Mesendoderm (in vitro differentiated cells): ENCODE results near the gene RAB5IF. TPM values are rescaled to one million over a fixed set of nuclear protein-coding genes. Genes with fewer than 3 reads are reported as not detected.
"Not testable (repeated sequence)": the region's sequence is repeated elsewhere in the genome, so short reads cannot be mapped to it uniquely, and the experiment has no call there.

Source experiments
- DNase-seq: peaks from one replicate; pipeline ENCODE4 v3.0.0; 2013
- H2AK5ac ChIP-seq: 2 replicates; pipeline ENCODE4 v1.6.1; 2013; ENCODE audit warnings: low read length, inconsistent platforms
- H2BK120ac ChIP-seq: 2 replicates; pipeline ENCODE4 v1.6.1; 2013; ENCODE audit warnings: low read depth, mild to moderate bottlenecking, low read length, moderate library complexity, mixed read lengths
- H2BK15ac ChIP-seq: replicated peaks from 2 replicates; pipeline ENCODE4 v1.6.1; 2013; ENCODE audit warnings: low read depth, mild to moderate bottlenecking, moderate library complexity
- H2BK5ac ChIP-seq: 2 replicates; pipeline ENCODE4 v1.6.1; 2013; ENCODE audit warnings: low read length, inconsistent platforms
- H3K18ac ChIP-seq: 2 replicates; pipeline ENCODE4 v1.6.1; 2013; ENCODE audit warnings: mild to moderate bottlenecking, low read length, mixed read lengths
- H3K23ac ChIP-seq: one replicate; pipeline ENCODE4 v1.6.1; 2013; ENCODE audit warnings: low read length
- H3K27ac ChIP-seq: 2 replicates; pipeline ENCODE4 v1.5.1; 2013; ENCODE audit warnings: low read depth, mild to moderate bottlenecking, inconsistent platforms, low read length, moderate library complexity
- H3K27me3 ChIP-seq: 2 replicates; pipeline ENCODE4 v1.6.1; 2013; ENCODE audit warnings: low read length, control low read depth, mild to moderate bottlenecking, inconsistent platforms; ENCODE audit not compliant: insufficient read depth, poor library complexity
- H3K36me3 ChIP-seq: 2 replicates; pipeline ENCODE4 v1.6.1; 2013; ENCODE audit warnings: low read length, inconsistent platforms; ENCODE audit not compliant: control insufficient read depth, insufficient read depth
- H3K4ac ChIP-seq: one replicate; pipeline ENCODE4 v1.6.1; 2013; ENCODE audit warnings: low read depth, mild to moderate bottlenecking, low read length, moderate library complexity
- H3K4me1 ChIP-seq: 2 replicates; pipeline ENCODE4 v1.6.1; 2013; ENCODE audit warnings: low read depth, low read length, inconsistent platforms; ENCODE audit not compliant: control insufficient read depth
- H3K4me2 ChIP-seq: 2 replicates; pipeline ENCODE4 v1.6.1; 2013; ENCODE audit warnings: low read length
- H3K4me3 ChIP-seq: 2 replicates; pipeline ENCODE4 v1.5.1; 2013; ENCODE audit warnings: mild to moderate bottlenecking, low read length
- H3K56ac ChIP-seq: one replicate; pipeline ENCODE4 v1.6.1; 2013; ENCODE audit warnings: low read length
- H3K79me1 ChIP-seq: 2 replicates; pipeline ENCODE4 v1.6.1; 2013; ENCODE audit warnings: low read length, inconsistent platforms
- H3K79me2 ChIP-seq: 2 replicates; pipeline ENCODE4 v1.6.1; 2013; ENCODE audit warnings: mild to moderate bottlenecking, low read length; ENCODE audit not compliant: control insufficient read depth, insufficient read depth
- H3K9ac ChIP-seq: 2 replicates; pipeline ENCODE4 v1.6.1; 2013; ENCODE audit warnings: low read length, inconsistent platforms
- H4K5ac ChIP-seq: one replicate; pipeline ENCODE4 v1.6.1; 2013; ENCODE audit warnings: low read length
- H4K8ac ChIP-seq: one replicate; pipeline ENCODE4 v1.6.1; 2013; ENCODE audit warnings: low read depth, mild to moderate bottlenecking, control low read depth, low read length, moderate library complexity
- WGBS: extraction: QIAGEN DNeasy Blood & Tissue Kit; methylation state at CpG from one replicate; pipeline ENCODE4 v1.1.7; 2013; ENCODE audit warnings: low lambda C conversion rate, missing lambda C conversion rate; ENCODE audit not compliant: insufficient coverage; ENCODE audit errors: extremely low coverage; 5-methylcytosine and 5-hydroxymethylcytosine counted together
- polyA plus RNA-seq, 2 experiments: library from polyadenylated mRNA; stranded (reverse); fragments of 200-250 nt; gene quantifications; one replicate each; pipeline ENCODE4 v1.2.3, GENCODE V29; 2013

Gene RAB5IF
- polyA plus RNA-seq (2013, experiment 1 of 2), result 152 TPM
- polyA plus RNA-seq (2013, experiment 2 of 2), result 148 TPM

- H3K23ac ChIP-seq, result no peak within 1 kb of the TSS
- H2BK5ac ChIP-seq, result peak within 1 kb of the TSS; percentile 35
- H3K4ac ChIP-seq, result peak within 1 kb of the TSS; percentile 62
- WGBS, result no CpG with 5 or more reads among the region's 90 CpGs
- peak within 1 kb of the TSS; percentile 38 for H2AK5ac ChIP-seq
- H3K4me2 ChIP-seq, result peak within 1 kb of the TSS; percentile 91
- H2BK120ac ChIP-seq, result peak within 1 kb of the TSS; percentile 33
- peaks cover 11% of the 10 kb centered on the region for H3K79me1 ChIP-seq
- H3K79me2 ChIP-seq, result peaks cover 25% of the 10 kb centered on the region
- H3K9ac ChIP-seq, result peak within 1 kb of the TSS; percentile 93
- H2BK15ac ChIP-seq, result no peak within 1 kb of the TSS
- no peak within 1 kb of the TSS for H4K8ac ChIP-seq
- peak; percentile 99 for DNase-seq
- no peak within 1 kb of the TSS for H4K5ac ChIP-seq
- peak within 1 kb of the TSS; percentile 99 for H3K56ac ChIP-seq
- H3K18ac ChIP-seq, result peak within 1 kb of the TSS; percentile 29
- H3K36me3 ChIP-seq, result peaks cover 8% of the 10 kb centered on the region
- no peaks in the 10 kb centered on the region for H3K27me3 ChIP-seq
- H3K4me1 ChIP-seq, result peaks cover 2% of the 10 kb centered on the region
- H3K4me3 ChIP-seq, result peak within 1 kb of the TSS; percentile 97
- H3K27ac ChIP-seq, result peak within 1 kb of the TSS; percentile 56
Measured at GRCh38 chr20:36605399-36606157, at the start of gene RAB5IF. TSS of gene RAB5IF (plus strand) at chr20:36605779. CDS start at chr20:36605952, 173 bp downstream.

DNA sequence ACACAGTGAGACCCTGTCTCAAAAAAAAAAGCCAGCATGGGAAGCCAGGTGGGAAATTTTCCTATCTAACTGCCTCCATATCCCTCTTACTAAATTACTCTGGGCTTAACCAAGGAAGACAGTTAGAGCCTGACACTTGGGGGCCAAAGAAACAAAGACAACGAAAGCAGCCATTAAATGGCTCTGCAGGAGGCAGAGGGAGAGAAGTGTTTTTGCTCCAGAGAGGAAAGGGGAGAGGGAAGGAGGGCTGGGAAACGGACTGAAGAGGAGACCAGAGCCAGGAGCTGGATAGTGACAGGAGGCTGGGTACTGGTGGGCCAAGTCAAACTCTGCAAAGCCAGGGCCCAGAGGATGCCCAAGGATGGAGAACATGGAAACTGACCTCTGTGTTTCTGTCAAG lies 42.9 kb upstream of the RAB5IF start:
- no peak overlapping the region for H2BK15ac ChIP-seq
- no peaks in the 10 kb centered on the region for H3K79me2 ChIP-seq
- peaks cover 3% of the 10 kb centered on the region for H3K4me1 ChIP-seq
- no peak overlapping the region for H3K4me3 ChIP-seq
- H3K79me1 ChIP-seq, result no peaks in the 10 kb centered on the region
- H3K36me3 ChIP-seq, result no peaks in the 10 kb centered on the region
- no peaks in the 10 kb centered on the region for H3K27me3 ChIP-seq
- no peak overlapping the region for H3K27ac ChIP-seq
- H3K4me2 ChIP-seq, result no peak overlapping the region
- H3K9ac ChIP-seq, result no peak overlapping the region
- H2BK120ac ChIP-seq, result no peak overlapping the region
- H3K23ac ChIP-seq, result no peak overlapping the region
- no peak overlapping the region for H3K18ac ChIP-seq
- peak overlapping the region; percentile 62 for H3K56ac ChIP-seq
- no CpG with 5 or more reads among the region's 2 CpGs for WGBS
- DNase-seq, result no peak
- no peak overlapping the region for H3K4ac ChIP-seq
- H4K8ac ChIP-seq, result no peak overlapping the region
- H2BK5ac ChIP-seq, result no peak overlapping the region
- H2AK5ac ChIP-seq, result no peak overlapping the region
- no peak overlapping the region for H4K5ac ChIP-seq

DNA sequence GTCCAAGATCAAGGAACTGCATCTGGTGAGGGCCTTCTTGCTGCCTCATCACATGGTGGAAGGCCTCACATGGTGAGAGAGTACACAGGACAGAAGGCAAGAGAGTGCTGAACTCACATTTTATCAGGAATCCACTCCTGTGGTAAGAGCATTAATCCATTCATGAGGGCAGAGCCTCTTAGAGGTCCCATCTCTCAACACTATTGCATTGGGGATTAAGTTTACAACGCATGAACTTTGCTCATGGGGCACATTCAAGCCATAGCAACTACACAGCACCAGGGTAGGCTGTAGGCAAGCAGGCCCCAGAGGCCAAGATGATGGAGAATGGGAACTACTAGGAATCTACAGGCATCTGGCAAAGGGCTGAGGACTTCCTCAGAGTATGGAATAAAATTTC lies 42.2 kb upstream of the RAB5IF start:
- Histone ChIP-seq H3K36me3 (no peaks in the 10 kb centered on the region), H2BK5ac (no peak overlapping the region), H3K79me1 (no peaks in the 10 kb centered on the region), H3K9ac (no peak overlapping the region), H3K18ac (no peak overlapping the region), H2BK120ac (no peak overlapping the region), H3K27me3 (no peaks in the 10 kb centered on the region), H3K79me2 (no peaks in the 10 kb centered on the region), H4K5ac (no peak overlapping the region), H2AK5ac (no peak overlapping the region), H2BK15ac (no peak overlapping the region), H3K4me1 (peaks cover 3% of the 10 kb centered on the region), H3K27ac (no peak overlapping the region), H3K4ac (no peak overlapping the region), H3K56ac (no peak overlapping the region), H3K4me3 (no peak overlapping the region), H3K23ac (no peak overlapping the region), H4K8ac (no peak overlapping the region), H3K4me2 (no peak overlapping the region)
- no CpG with 5 or more reads among the region's 1 CpG for WGBS
- DNase-seq, result no peak

DNA sequence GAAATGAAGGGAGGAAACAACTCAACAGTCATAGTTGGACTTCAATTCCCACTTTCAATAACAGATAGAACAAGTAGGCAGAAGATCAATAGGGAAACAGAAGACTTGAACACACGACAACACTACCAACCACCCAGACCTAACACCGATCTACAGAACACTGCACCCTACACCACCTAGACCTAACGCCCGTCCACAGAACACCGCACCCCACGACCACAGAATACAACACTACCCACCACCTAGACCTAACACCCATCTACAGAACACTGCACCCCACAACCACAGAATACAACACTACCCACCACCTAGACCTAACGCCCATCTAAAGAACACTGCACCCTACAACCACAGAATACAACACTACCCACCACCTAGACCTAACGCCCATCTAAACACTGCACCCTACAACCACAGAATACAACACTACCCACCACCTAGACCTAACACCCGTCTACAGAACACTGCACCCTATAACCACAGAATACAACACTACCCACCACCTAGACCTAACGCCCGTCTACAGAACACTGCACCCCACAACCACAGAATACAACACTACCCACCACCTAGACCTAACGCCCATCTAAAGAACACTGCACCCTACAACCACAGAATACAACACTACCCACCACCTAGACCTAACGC lies 41.4 kb upstream of the RAB5IF start:
- H3K36me3 ChIP-seq, H2AK5ac ChIP-seq, H3K4me3 ChIP-seq, H3K18ac ChIP-seq, H3K4ac ChIP-seq, H3K9ac ChIP-seq, H3K79me1 ChIP-seq, H4K8ac ChIP-seq, H3K23ac ChIP-seq, H3K27ac ChIP-seq, DNase-seq, H3K56ac ChIP-seq, H3K4me1 ChIP-seq, H3K4me2 ChIP-seq, H4K5ac ChIP-seq, H3K79me2 ChIP-seq, H2BK15ac ChIP-seq, H2BK5ac ChIP-seq, H3K27me3 ChIP-seq, H2BK120ac ChIP-seq: not testable (repeated sequence)
- WGBS, result no CpG with 5 or more reads among the region's 13 CpGs

- H3K56ac ChIP-seq, H3K9ac ChIP-seq, H3K4me2 ChIP-seq, H3K36me3 ChIP-seq, H4K8ac ChIP-seq, H3K4me1 ChIP-seq, H2BK120ac ChIP-seq, H3K18ac ChIP-seq, H3K79me1 ChIP-seq, H2BK5ac ChIP-seq, H3K27ac ChIP-seq, H3K4ac ChIP-seq, H3K23ac ChIP-seq, H4K5ac ChIP-seq, H2BK15ac ChIP-seq, DNase-seq, H2AK5ac ChIP-seq, H3K4me3 ChIP-seq, H3K79me2 ChIP-seq, H3K27me3 ChIP-seq: not testable (repeated sequence)
- no CpG with 5 or more reads among the region's 6 CpGs for WGBS
Measured at GRCh38 chr20:36564726-36565121, 40.9 kb upstream of the RAB5IF start.
